OCI-LY3 (cell line): ENCODE results near the gene ARL2BP.

Experiments used
- EZH2phosphoT487 ChIP-seq: fragments of 200-600 bp; shearing (Covaris generic); IDR thresholded peaks from 2 replicates; pipeline ENCODE4 v1.6.1; 2018; ENCODE audit warnings: antibody characterized with exemption, mixed run types, low read depth
- TF ChIP-seq, protein P1 (sequence below): fragments of 200-600, 300-600 bp; sonication (generic); IDR thresholded peaks from 2 replicates; pipeline ENCODE4 v1.5.1; 2014; ENCODE audit warnings: antibody characterized with exemption, low read length, low read depth

GRCh38 chr16:57234707-57235092, 10.4 kb upstream of the ARL2BP start:
- TF ChIP-seq, protein P1, sequence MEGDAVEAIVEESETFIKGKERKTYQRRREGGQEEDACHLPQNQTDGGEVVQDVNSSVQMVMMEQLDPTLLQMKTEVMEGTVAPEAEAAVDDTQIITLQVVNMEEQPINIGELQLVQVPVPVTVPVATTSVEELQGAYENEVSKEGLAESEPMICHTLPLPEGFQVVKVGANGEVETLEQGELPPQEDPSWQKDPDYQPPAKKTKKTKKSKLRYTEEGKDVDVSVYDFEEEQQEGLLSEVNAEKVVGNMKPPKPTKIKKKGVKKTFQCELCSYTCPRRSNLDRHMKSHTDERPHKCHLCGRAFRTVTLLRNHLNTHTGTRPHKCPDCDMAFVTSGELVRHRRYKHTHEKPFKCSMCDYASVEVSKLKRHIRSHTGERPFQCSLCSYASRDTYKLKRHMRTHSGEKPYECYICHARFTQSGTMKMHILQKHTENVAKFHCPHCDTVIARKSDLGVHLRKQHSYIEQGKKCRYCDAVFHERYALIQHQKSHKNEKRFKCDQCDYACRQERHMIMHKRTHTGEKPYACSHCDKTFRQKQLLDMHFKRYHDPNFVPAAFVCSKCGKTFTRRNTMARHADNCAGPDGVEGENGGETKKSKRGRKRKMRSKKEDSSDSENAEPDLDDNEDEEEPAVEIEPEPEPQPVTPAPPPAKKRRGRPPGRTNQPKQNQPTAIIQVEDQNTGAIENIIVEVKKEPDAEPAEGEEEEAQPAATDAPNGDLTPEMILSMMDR = no peak
- TF ChIP-seq EZH2phosphoT487 = no peak
